KMS-11 (cell line): ENCODE results near the gene NPHP4.

ENCODE experiments used
- H2AFZ ChIP-seq: fragments of 200-600 bp; sonication (generic); 2 replicates; pipeline ENCODE4 v1.6.1; 2016; ENCODE audit warnings: antibody characterized with exemption, mixed run types, low read depth
- H3K27ac ChIP-seq: fragments of 200-600 bp; sonication (generic); 2 replicates; pipeline ENCODE4 v1.6.1; 2016; ENCODE audit warnings: mild to moderate bottlenecking, mixed run types
- H3K27me3 ChIP-seq: fragments of 200-600 bp; sonication (generic); 2 replicates; pipeline ENCODE4 v1.6.1; 2017; ENCODE audit warnings: mild to moderate bottlenecking, low read depth, mixed run types, moderate library complexity; ENCODE audit not compliant: insufficient read depth
- H3K36me3 ChIP-seq: fragments of 200-600 bp; sonication (generic); 2 replicates; pipeline ENCODE4 v1.6.1; 2017; ENCODE audit warnings: mild to moderate bottlenecking, mixed run types; ENCODE audit not compliant: insufficient read depth
- H3K4me1 ChIP-seq: fragments of 200-600 bp; sonication (generic); 2 replicates; pipeline ENCODE4 v1.6.1; 2016; ENCODE audit warnings: mild to moderate bottlenecking, low read depth, mixed run types; ENCODE audit not compliant: poor library complexity, severe bottlenecking
- H3K4me2 ChIP-seq: fragments of 200-600 bp; sonication (generic); 2 replicates; pipeline ENCODE4 v1.7.0; 2016; ENCODE audit warnings: mild to moderate bottlenecking, mixed run types
- H3K4me3 ChIP-seq: fragments of 200-600 bp; sonication (generic); IDR thresholded peaks from 2 replicates; pipeline ENCODE4 v1.6.1; 2017; ENCODE audit warnings: low read depth, low read length, mixed read lengths; ENCODE audit not compliant: insufficient read depth
- H3K79me2 ChIP-seq: fragments of 200-600 bp; sonication (generic); 2 replicates; pipeline ENCODE4 v1.6.1; 2016; ENCODE audit warnings: low read depth, mixed run types; ENCODE audit not compliant: insufficient read depth
- H3K9ac ChIP-seq: fragments of 200-600 bp; sonication (generic); 2 replicates; pipeline ENCODE4 v1.6.1; 2016; ENCODE audit warnings: mild to moderate bottlenecking, mixed run types
- H4K20me1 ChIP-seq: fragments of 200-600 bp; sonication (generic); 2 replicates; pipeline ENCODE4 v1.6.1; 2016; ENCODE audit warnings: mild to moderate bottlenecking, mixed run types; ENCODE audit not compliant: insufficient read depth
- CTCF ChIP-seq: fragments of 200-600 bp; sonication (generic); conservative IDR thresholded peaks from 2 replicates; pipeline ENCODE4 v1.6.1; 2017; ENCODE audit warnings: low read depth, mild to moderate bottlenecking, antibody characterized with exemption, low read length, moderate library complexity, mixed read lengths

The NPHP4 gene

GRCh38 chr1:5889462-5889861, 102.8 kb downstream of the NPHP4 start:
- TF ChIP-seq CTCF = no peak

GRCh38 chr1:5888606-5889211, 103.5 kb downstream of the NPHP4 start:
- H3K27me3 ChIP-seq = no peaks in the 10 kb centered on the region
- H3K27ac ChIP-seq = no peak overlapping the region
- no peaks in the 10 kb centered on the region for H3K4me1 ChIP-seq
- H3K79me2 ChIP-seq = no peaks in the 10 kb centered on the region
- H3K9ac ChIP-seq = no peak overlapping the region
- no peaks in the 10 kb centered on the region for H3K36me3 ChIP-seq
- no peak for TF ChIP-seq CTCF
- H3K4me2 ChIP-seq = no peak overlapping the region
- H3K4me3 ChIP-seq = no peak overlapping the region
- no peak overlapping the region for H2AFZ ChIP-seq
- no peaks in the 10 kb centered on the region for H4K20me1 ChIP-seq

More at GRCh38 chr1:5889462-5889861, 102.8 kb downstream of the NPHP4 start:
- Histone ChIP-seq H3K27me3 (no peaks in the 10 kb centered on the region), H3K79me2 (no peaks in the 10 kb centered on the region), H3K36me3 (no peaks in the 10 kb centered on the region), H3K4me3 (no peak overlapping the region), H2AFZ (no peak overlapping the region), H3K4me2 (no peak overlapping the region), H3K4me1 (no peaks in the 10 kb centered on the region), H3K27ac (no peak overlapping the region), H3K9ac (no peak overlapping the region), H4K20me1 (no peaks in the 10 kb centered on the region)

- H3K36me3 ChIP-seq = no peaks in the 10 kb centered on the region
- H3K4me2 ChIP-seq = no peak overlapping the region
- H4K20me1 ChIP-seq = no peaks in the 10 kb centered on the region
- no peaks in the 10 kb centered on the region for H3K27me3 ChIP-seq
- H3K9ac ChIP-seq = no peak overlapping the region
- no peak for TF ChIP-seq CTCF
- H3K27ac ChIP-seq = no peak overlapping the region
- no peak overlapping the region for H3K4me3 ChIP-seq
- no peak overlapping the region for H2AFZ ChIP-seq
- no peaks in the 10 kb centered on the region for H3K4me1 ChIP-seq
- H3K79me2 ChIP-seq = no peaks in the 10 kb centered on the region
Observed at GRCh38 chr1:5887971-5888361, 104.3 kb downstream of the NPHP4 start.

- no peak for TF ChIP-seq CTCF
- H3K79me2 ChIP-seq = no peaks in the 10 kb centered on the region
- H3K27ac ChIP-seq = no peak overlapping the region
- H3K4me3 ChIP-seq = no peak overlapping the region
- no peaks in the 10 kb centered on the region for H3K4me1 ChIP-seq
- H3K27me3 ChIP-seq = no peaks in the 10 kb centered on the region
- H4K20me1 ChIP-seq = no peaks in the 10 kb centered on the region
- H3K36me3 ChIP-seq = no peaks in the 10 kb centered on the region
- H3K4me2 ChIP-seq = no peak overlapping the region
- no peak overlapping the region for H2AFZ ChIP-seq
- H3K9ac ChIP-seq = no peak overlapping the region
Observed at GRCh38 chr1:5887349-5887970, 104.8 kb downstream of the NPHP4 start.
